Naive B cell (primary cell): Measurements from ENCODE around the gene GMFB. TPM values are rescaled to one million over a fixed set of nuclear protein-coding genes. Genes with fewer than 3 reads are reported as not detected.
A peak's percentile ranks its signal among the peaks of the same experiment; 100 is the strongest.

ENCODE experiments used
- ATAC-seq, 2 donors: fragments of 150-1000 bp; cut with Tn5 transposase; 2 replicates each; pipeline ENCODE4 v1.10.0; 2021; ENCODE audit warnings: low read depth in 2 of 2, mild to moderate bottlenecking in 2 of 2, moderate library complexity in 2 of 2
- DNase-seq: peaks from one replicate; pipeline ENCODE4 v3.0.0; 2022
- H3K27ac Mint-ChIP-seq, 6 donors: one replicate each; pipeline ENCODE4 v1.8.0; 2020 to 2022; ENCODE audit warnings: mild to moderate bottlenecking in 6 of 6, mixed read lengths in 6 of 6, moderate library complexity in 5 of 6, inconsistent platforms in 2 of 6
- H3K27me3 Mint-ChIP-seq, 3 donors: one replicate each; pipeline ENCODE4 v1.8.0; 2021 to 2022; ENCODE audit warnings: mixed read lengths in 3 of 3, mild to moderate bottlenecking in 1 of 3
- H3K36me3 Mint-ChIP-seq, 2 donors: one replicate each; pipeline ENCODE4 v1.8.0; 2020 to 2022; ENCODE audit warnings: mixed read lengths in 2 of 2, inconsistent platforms in 1 of 2, mild to moderate bottlenecking in 1 of 2
- H3K4me1 Mint-ChIP-seq, 3 donors: one replicate each; pipeline ENCODE4 v1.8.0; 2020 to 2022; ENCODE audit warnings: mixed read lengths in 3 of 3, inconsistent platforms in 1 of 3, mild to moderate bottlenecking in 1 of 3, moderate library complexity in 1 of 3
- H3K4me3 Mint-ChIP-seq, 8 donors: one replicate each; pipeline ENCODE4 v1.8.0; 2020 to 2022; ENCODE audit warnings: mild to moderate bottlenecking in 8 of 8, mixed read lengths in 8 of 8, moderate library complexity in 8 of 8, inconsistent platforms in 2 of 8
- H3K9me3 Mint-ChIP-seq, 7 donors: one replicate each; pipeline ENCODE4 v1.8.0; 2020 to 2022; ENCODE audit warnings: mixed read lengths in 7 of 7, mild to moderate bottlenecking in 5 of 7, inconsistent platforms in 2 of 7, moderate library complexity in 1 of 7
- polyA plus RNA-seq, 6 donors: library from polyadenylated mRNA; unstranded; fragments of 300-500 nt; fragmentation: Illumina TruSeq; gene quantifications; one replicate each; pipeline ENCODE4 v1.2.3, GENCODE V29; 2021; ENCODE audit warnings: low read depth in 6 of 6

The GMFB gene
- polyA plus RNA-seq, 6 donors from 2014 or later: 36.4 to 45.5 (median 39.7) TPM

GRCh38 chr14:54425537-54426274 is 63.1 kb downstream of the GMFB start:
- peak overlapping the region in 1 of 6 donors; percentile 72 for H3K27ac Mint-ChIP-seq
- H3K9me3 Mint-ChIP-seq: no peaks in the 10 kb centered on the region

GRCh38 chr14:54425068-54425467 is 63.7 kb downstream of the GMFB start:
- Mint-ChIP-seq H3K27ac (no peak overlapping the region), H3K4me1 (peaks cover 5 to 8% (median 5%) of the 10 kb centered on the region in 3 donors), H3K9me3 (no peaks in the 10 kb centered on the region), H3K27me3 (no peaks in the 10 kb centered on the region), H3K36me3 (peaks cover 0 to 15% of the 10 kb centered on the region in 2 donors), H3K4me3 (no peak overlapping the region)
- DNase-seq (no peak), ATAC-seq (no peak)

More at GRCh38 chr14:54425537-54426274, 63.1 kb downstream of the GMFB start:
- no peaks in the 10 kb centered on the region for H3K27me3 Mint-ChIP-seq
- H3K36me3 Mint-ChIP-seq: peaks cover 0 to 19% of the 10 kb centered on the region in 2 donors
- ATAC-seq (no peak), DNase-seq (no peak)
- H3K4me1 Mint-ChIP-seq: peaks cover 1 to 2% (median 1%) of the 10 kb centered on the region in 3 donors
- H3K4me3 Mint-ChIP-seq: no peak overlapping the region

Other genes starting within 250 kb of the GMFB start
- 1 to 10 TPM in 5 of 6 donors, not detected in 1; 1.1 to 2.3 (median 1.2) TPM for gene CDKN3, start 92.0 kb downstream of the GMFB start, polyA plus RNA-seq
- gene CNIH1, start 47.6 kb downstream of the GMFB start, polyA plus RNA-seq: 100 to 1,000 TPM in 1 of 6 donors, 10 to 100 TPM in 5; 69.3 to 167 (median 78.3) TPM
- 10 to 100 TPM; 27.4 to 41.3 (median 35.3) TPM for gene CGRRF1, start 20.9 kb upstream of the GMFB start, polyA plus RNA-seq
- 1 to 10 TPM in 4 of 6 donors, under 1 TPM in 1, not detected in 1; 0.84 to 2.1 (median 1.2) TPM for gene SAMD4A, start 78.1 kb upstream of the GMFB start, polyA plus RNA-seq